HG02678 (cell line): ENCODE results near the gene CDSN.

ENCODE experiments used
- ATAC-seq: cut with Tn5 transposase; IDR thresholded peaks from one replicate; pipeline ENCODE4 v1.9.1; 2021; ENCODE audit warnings: mild to moderate bottlenecking, moderate library complexity; ENCODE audit not compliant: unreplicated experiment

Gene CDSN

GRCh38 chr6:31149827-31150447, 29.7 kb upstream of the CDSN start:
- ATAC-seq = no peak

GRCh38 chr6:31145386-31145785, 25.1 kb upstream of the CDSN start:
- no peak for ATAC-seq

GRCh38 chr6:31144970-31145340, 24.7 kb upstream of the CDSN start:
- no peak for ATAC-seq

- ATAC-seq = no peak
Observed at GRCh38 chr6:31144296-31144969, 24.2 kb upstream of the CDSN start.

GRCh38 chr6:31143148-31143547, 22.9 kb upstream of the CDSN start:
- no peak for ATAC-seq

GRCh38 chr6:31142361-31142761, 22.1 kb upstream of the CDSN start:
- no peak for ATAC-seq

- ATAC-seq = no peak
Observed at GRCh38 chr6:31140643-31141042, 20.4 kb upstream of the CDSN start.

- no peak for ATAC-seq
Observed at GRCh38 chr6:31139599-31139998, 19.4 kb upstream of the CDSN start.

- no peak for ATAC-seq
Observed at GRCh38 chr6:31138982-31139381, 18.7 kb upstream of the CDSN start, which contains the start of gene PSORS1C2. TSS of gene PSORS1C2 (minus strand) at chr6:31139066. CDS start at chr6:31139026, 40 bp downstream.

GRCh38 chr6:31135710-31136109, 15.5 kb upstream of the CDSN start:
- ATAC-seq = no peak

GRCh38 chr6:31132806-31133205, 12.6 kb upstream of the CDSN start:
- ATAC-seq = no peak

- ATAC-seq = no peak
Observed at GRCh38 chr6:31131595-31131994, 11.3 kb upstream of the CDSN start.

- no peak for ATAC-seq
Observed at GRCh38 chr6:31130751-31131150, 10.5 kb upstream of the CDSN start.

- ATAC-seq = no peak
Observed at GRCh38 chr6:31129130-31129529, 8.9 kb upstream of the CDSN start.

- no peak for ATAC-seq
Observed at GRCh38 chr6:31128093-31128676, 7.9 kb upstream of the CDSN start.

- no peak for ATAC-seq
Observed at GRCh38 chr6:31126396-31127175, 6.3 kb upstream of the CDSN start.

- ATAC-seq = no peak
Observed at GRCh38 chr6:31125586-31126363, 5.5 kb upstream of the CDSN start.

GRCh38 chr6:31125162-31125561, 4.9 kb upstream of the CDSN start:
- no peak for ATAC-seq

GRCh38 chr6:31122791-31123706, 2.8 kb upstream of the CDSN start:
- no peak for ATAC-seq
